HG03064 (cell line): ENCODE data around the gene TMC8.
A peak's percentile ranks its signal among the peaks of the same experiment; 100 is the strongest.

Experiments used
- ATAC-seq: cut with Tn5 transposase; IDR thresholded peaks from one replicate; pipeline ENCODE4 v1.9.1; 2021; ENCODE audit warnings: low read depth; ENCODE audit not compliant: unreplicated experiment

Gene TMC8

DNA sequence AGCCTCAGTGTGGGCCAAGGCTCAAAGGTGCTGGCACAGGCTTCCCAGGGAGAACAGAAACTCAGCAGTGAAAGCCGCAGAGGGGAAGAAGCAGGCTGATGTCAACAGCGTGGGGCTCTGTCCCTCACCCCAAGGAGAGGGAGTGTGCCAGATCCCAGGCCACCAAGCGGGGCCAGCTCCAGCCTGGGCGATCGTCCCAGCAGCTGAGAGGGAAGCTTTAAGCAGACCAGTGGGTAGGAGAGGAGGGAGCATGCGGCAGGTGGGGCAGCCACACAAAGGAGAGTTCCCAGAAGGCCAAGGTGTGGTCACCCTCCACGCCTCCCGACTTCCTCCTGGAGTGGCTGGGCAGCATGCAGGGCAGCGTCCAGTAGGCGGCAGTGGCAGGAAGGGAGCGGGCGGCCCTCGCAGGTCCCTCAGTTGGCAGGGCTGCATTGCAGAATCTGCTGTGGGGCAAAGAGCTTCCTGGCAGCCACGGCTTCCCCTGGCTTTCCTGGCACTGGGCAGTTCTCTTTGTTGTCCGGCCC, 43.8 kb downstream of the TMC8 start:
- ATAC-seq = no peak

DNA sequence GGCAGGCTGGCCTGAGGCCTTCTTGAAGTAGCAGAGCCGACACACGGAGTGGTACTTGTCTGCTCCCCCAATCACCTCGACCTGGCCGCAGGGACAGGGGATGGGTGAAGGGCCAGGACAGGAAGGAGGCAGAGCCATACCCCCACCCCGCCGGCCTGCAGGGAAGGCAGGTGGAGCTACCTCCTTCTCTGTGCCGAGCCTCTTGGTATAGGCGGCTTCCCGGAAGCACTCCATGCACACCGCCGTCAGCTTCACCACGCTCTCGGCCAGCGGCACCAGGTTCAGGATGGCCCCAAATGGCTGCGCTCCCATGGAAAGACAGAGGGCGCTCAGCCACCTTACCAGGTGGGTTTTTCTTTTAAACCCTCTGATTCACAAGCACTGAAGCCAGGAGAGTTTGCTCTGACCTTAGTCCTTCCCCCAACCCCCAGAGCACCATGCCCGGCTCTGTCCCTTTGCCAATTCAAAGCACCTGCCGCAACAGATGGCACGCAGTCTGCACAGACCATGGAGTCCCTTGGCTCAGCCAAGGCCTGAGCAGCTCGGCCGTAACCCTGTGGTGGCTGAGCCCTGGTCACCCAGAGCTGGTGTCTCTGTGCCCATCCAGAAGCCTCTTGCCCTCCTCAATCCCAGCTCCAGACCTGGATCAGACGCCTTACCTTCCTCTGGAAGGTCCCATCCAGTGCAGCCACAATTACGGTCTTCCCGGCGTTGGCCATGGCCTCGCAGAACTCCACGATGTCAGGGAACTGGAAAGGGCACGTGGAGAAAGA, 44.5 kb downstream of the TMC8 start:
- no peak for ATAC-seq

DNA sequence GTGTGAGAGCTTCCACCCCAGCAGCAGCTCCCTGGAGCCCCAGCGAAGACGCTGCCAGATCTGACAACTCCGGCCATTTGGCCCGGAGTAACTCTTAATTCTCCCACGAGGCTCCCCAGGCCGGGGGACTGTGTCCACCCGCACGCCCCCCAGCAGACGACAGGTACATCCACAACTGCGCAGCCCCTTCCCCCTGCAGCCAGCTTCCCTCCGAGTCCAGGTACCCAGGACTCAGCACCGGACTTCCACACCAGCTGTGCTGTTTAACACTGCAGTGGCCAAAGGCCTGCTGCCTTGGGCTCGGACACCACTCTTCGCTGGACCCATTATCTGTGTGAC, 45.0 kb downstream of the TMC8 start:
- ATAC-seq = no peak

DNA sequence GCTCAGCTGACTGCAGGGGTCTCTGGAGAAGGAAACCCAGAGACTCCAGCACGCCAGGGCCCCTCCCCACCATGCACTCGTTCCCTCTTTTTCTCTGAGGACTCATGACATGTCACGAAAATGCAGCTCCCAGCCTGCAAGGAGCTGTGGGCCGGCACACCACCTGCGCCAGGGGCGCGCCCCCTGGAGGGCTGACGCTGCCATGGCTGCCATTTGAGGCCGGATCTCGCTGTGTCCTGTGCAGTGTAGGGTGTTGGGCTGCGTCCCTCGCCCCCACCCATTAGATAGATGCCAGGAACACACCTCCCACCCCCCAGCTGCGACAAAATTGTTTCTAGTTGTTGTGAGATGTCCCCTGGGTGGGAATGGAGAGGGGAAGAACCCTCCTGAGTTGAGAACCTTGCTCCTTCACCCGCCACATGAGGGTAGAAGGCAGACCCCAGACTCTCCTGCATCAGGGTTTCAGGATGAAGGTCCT, 46.0 kb downstream of the TMC8 start:
- ATAC-seq = no peak

DNA sequence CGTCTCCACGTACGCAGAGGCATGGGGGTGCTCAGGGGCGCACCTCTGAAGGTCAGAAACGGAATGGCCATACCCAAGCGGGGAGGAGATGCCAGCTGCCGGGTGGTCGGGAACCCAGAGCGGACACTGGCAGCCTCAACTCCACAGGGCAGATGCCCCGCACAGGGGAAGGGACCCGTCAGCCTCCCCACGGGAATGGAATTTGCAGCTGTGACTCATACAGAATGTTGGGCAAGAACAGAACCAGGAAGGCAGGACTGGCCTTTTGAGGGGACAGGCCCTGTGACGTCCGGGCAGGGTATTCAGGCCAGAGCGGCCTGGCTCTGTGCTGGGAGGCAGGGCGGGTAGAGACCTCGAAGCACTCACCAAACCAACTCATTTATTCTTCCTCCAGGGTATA, 48.8 kb downstream of the TMC8 start:
- no peak for ATAC-seq

DNA sequence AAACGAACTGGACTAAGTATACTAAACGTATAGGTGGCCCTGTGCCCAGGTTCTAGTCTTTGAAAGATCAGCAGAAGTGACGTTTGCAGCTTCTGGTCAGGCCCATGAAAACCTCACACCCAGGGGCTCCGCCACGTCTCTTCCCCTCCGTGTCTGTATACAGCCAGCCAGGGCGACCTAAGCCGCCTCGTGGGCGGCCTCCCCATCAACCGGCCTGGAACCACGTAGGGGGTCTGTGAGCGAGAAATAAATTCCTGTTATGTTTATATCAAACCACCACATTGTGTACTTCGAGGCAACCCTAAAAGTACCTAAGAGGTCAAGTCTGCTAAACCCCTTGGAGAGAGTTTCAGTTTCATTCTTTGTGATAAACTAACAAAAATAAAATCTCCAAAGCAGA, 49.5 kb downstream of the TMC8 start:
- ATAC-seq = no peak

DNA sequence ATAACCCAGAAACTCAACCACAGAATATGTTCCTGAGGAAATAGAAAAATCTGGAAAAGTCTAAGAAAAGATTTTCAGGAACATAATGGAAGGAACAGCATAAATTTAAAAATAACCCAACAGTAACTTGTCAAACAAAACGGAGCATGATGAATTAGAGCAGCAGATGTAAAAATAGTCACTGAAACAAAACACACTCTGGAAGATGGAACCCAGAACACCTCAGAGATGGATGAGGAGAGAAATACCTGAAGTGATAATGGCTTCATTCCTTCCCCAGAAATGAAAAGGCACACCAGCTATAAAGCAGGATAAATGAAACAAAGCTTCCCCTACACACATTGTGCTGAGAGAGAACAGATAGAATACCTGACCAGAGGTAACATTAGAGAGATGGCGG, 49.9 kb downstream of the TMC8 start:
- no peak for ATAC-seq

DNA sequence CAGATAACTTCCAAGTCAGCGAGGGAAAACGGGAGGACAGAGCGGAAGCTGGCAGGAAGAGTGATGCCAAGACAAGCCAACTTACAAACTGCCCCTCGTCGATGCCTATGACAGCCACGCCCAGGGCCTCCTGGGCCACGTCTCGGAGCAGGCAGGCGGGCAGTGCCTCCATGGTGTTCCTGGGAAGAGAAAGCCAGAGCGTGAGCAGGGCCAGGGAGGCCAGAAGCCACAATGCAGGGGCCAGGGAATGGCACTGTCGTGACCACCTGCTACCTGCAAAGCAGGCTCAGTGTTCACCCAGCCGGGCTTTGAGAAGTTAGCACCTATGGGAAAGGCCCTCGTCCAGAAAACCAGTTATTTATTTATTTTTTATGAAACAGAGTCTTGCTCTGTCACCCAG, 51.9 kb downstream of the TMC8 start:
- ATAC-seq = no peak

DNA sequence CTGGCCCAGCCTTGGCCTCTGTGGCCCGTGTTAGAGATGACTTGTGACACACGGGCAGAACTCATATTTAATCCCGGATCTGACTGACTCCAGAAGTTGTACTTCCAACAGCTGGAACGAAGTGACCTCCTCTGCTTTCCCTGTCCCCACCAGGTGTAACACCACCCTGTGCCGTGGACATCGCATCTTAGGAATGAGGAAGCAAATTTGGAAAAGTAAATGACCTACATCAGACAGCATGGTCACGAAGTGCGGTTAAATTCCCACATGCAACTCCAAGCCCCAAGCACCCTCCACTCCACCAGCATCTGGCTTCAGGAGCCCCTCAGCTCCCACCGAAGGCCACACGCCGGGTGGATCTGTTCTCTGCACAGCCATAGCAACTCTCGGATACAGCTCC, 53.3 kb downstream of the TMC8 start:
- ATAC-seq = no peak

DNA sequence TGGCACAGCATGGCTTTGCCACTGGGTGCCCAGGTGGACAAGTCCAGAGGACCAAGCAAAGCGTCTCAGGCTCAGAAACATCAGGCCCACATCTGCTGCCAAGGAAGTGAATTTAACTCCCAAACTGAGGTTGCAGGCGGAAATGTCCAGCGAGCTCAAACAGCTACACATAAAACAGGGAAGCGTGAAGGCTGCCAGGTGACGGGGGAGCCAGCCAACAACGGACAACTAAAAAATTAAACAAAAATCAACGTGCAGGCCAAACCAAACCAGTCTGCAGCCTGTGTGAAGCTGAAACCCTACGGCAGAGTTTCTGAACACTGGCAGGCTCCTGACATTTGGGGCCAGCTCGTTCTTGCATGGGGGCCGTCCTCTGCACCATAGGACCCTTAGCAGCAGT, 53.8 kb downstream of the TMC8 start:
- no peak for ATAC-seq

DNA sequence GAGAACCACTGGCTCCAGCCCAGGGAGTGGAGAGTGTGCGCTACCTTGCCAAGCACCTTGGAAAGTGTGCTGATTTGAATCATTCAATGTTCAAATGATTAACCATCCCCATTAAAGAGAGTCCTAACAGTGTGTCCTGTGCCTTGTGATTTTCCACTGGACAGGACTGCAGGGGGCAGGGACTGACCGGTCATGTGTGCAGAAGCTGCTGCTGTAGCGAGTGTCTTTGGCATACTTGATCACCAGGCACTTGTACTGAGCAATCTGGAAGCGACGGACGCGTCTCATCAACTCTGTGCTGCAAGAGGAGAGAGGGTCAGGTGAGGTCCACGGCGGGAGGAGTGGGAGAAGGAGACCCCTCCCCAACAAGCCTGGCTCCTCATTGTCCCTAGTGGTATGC, 54.3 kb downstream of the TMC8 start:
- ATAC-seq = no peak

DNA sequence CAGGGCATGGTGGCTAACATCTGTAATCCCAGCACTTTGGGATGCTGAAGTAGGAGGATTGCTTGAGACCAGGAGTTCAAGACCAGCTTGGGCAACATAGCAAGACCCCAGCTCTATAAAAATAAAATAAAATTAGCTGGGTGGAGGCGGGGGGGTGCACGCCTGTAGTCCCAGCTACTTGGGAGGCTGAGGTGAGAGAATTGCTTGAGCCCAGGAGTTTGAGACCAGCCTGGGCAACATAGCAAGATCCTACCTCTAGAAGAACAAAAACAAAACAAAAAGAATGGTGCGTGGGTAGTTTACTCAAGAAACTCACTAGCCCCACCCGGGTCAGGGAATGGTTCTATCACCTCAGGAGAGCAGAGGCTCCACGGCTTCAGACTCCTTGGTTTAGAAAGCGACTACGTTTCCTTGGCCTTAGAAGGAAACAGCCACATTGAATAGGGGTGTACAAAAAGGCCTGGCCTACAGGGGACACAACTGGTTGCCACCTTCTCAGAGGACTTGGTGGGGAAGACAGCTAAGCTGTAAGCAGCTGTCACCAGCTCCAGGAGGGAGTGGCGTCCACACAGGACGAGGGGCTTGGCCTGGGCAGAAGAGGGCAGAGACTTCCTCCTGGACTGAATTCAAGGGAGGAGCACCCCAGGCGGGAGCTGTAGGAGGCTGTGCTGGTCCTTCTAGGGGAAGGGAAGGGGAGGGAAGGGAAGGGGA, 55.6 kb downstream of the TMC8 start:
- no peak for ATAC-seq

DNA sequence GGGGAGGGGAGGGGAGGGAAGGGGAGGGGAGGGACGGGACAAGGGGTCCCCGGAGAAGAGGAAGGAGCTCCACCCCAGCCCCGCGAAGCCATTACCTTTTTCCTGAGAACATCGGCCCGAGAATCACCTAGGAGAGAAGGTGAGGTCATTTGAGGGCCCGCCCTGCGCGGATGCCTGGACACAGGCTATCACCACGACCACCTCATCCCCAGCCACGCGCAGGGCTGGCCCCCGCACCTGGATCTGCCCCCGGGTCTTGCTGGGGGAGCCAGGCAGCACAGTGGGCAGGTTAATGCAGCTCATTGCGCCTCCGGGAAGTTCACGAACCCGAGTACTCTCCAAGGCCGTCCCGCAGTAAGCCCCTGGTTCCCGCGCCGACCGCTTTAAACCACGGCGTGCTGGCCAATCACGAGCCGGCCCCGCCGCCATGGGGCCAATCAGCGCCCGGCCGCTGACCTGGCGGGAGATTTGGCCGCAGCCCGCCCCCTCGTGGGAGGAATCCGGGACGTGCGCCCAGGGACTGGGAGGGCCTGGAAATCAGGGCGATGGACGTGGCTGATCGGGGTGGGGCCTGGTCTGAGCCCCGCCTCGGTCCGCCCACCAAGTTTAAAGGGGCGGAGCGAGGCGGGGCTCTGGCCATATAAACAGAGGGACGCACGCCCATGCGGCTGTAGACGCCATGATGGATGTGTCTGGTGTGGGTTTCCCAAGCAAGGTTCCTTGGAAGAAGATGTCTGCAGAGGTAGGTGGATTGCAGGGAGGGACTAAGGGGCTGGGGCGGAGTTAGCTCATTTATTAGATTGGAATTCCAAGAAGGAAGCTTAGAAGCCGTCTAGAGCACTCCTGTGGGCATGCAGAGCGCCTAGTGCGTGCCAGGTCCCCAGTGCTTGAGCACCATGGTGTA, 56.4 kb downstream of the TMC8 start, which contains the start of the genes AFMID and TK1:
Gene AFMID (plus strand): TSS at position 671 of the 904 bp plus-strand sequence. CDS start 9 bp downstream, at position 680.
Gene TK1 (minus strand): TSS at position 361 of the 904 bp plus-strand sequence. CDS start 58 bp downstream, at position 303.
- ATAC-seq = peak; percentile 77
